Mesenchymal stem cell (in vitro differentiated cells and primary cell): ENCODE measurements around the gene PGS1.

Source experiments
- DNase-seq: peaks from one replicate; pipeline ENCODE4 v3.0.0-alpha.2; 2013
- H2AFZ ChIP-seq: one replicate; pipeline ENCODE4 v1.6.1; 2013; ENCODE audit warnings: low read depth, mild to moderate bottlenecking, control low read depth, inconsistent platforms, low read length, moderate library complexity
- H2AK5ac ChIP-seq: 2 replicates; pipeline ENCODE4 v1.6.1; 2013; ENCODE audit warnings: low read length, moderate library complexity, mild to moderate bottlenecking, inconsistent platforms; ENCODE audit not compliant: severe bottlenecking
- H2BK120ac ChIP-seq: one replicate; pipeline ENCODE4 v1.6.1; 2013; ENCODE audit warnings: low read depth, mild to moderate bottlenecking, inconsistent platforms, low read length, moderate library complexity
- H2BK12ac ChIP-seq, 2 experiments: one replicate each; pipeline ENCODE4 v1.6.1; 2013; ENCODE audit warnings: inconsistent platforms in 2 of 2, low read length in 2 of 2, mild to moderate bottlenecking in 2 of 2, moderate library complexity in 2 of 2, control low read depth in 1 of 2
- H2BK15ac ChIP-seq: one replicate; pipeline ENCODE4 v1.6.1; 2013; ENCODE audit warnings: mild to moderate bottlenecking, low read depth, inconsistent platforms; ENCODE audit not compliant: poor library complexity, severe bottlenecking
- H2BK5ac ChIP-seq: 2 replicates; pipeline ENCODE4 v1.6.1; 2013; ENCODE audit warnings: low read depth, mild to moderate bottlenecking, low read length, control low read depth, inconsistent platforms; ENCODE audit not compliant: poor library complexity, severe bottlenecking
- H3K14ac ChIP-seq, 2 experiments: one replicate each; pipeline ENCODE4 v1.6.1; 2013; ENCODE audit warnings: inconsistent platforms in 2 of 2, low read length in 2 of 2, control low read depth in 1 of 2, mild to moderate bottlenecking in 1 of 2, moderate library complexity in 1 of 2
- H3K18ac ChIP-seq, 2 experiments: one replicate each; pipeline ENCODE4 v1.6.1; 2013; ENCODE audit warnings: inconsistent platforms in 2 of 2, low read length in 2 of 2, control low read depth in 1 of 2, low read depth in 1 of 2, mild to moderate bottlenecking in 1 of 2
- H3K23ac ChIP-seq, 2 experiments: one replicate each; pipeline ENCODE4 v1.6.1; 2013; ENCODE audit warnings: inconsistent platforms in 2 of 2, low read length in 2 of 2, mild to moderate bottlenecking in 2 of 2, moderate library complexity in 2 of 2, control low read depth in 1 of 2
- H3K27ac ChIP-seq: 2 replicates; pipeline ENCODE4 v1.5.1; 2013; ENCODE audit warnings: mild to moderate bottlenecking, moderate library complexity, low read length, control low read depth, inconsistent platforms; ENCODE audit not compliant: poor library complexity, severe bottlenecking
- H3K27me3 ChIP-seq, 2 experiments: 2 replicates each; pipeline versions ENCODE4 v1.6.1 to v1.7.0; 2013; ENCODE audit warnings: low read length in 2 of 2, mild to moderate bottlenecking in 2 of 2, moderate library complexity in 2 of 2, control low read depth in 1 of 2, inconsistent platforms in 1 of 2; ENCODE audit not compliant: control insufficient read depth in 1 of 2, insufficient read depth in 1 of 2
- H3K36me3 ChIP-seq, 2 experiments: 2 replicates each; pipeline versions ENCODE4 v1.6.1 to v1.7.0; 2013; ENCODE audit warnings: low read length in 2 of 2, control low read depth in 1 of 2, inconsistent platforms in 1 of 2, low read depth in 1 of 2, mild to moderate bottlenecking in 1 of 2; ENCODE audit not compliant: insufficient read depth in 2 of 2, control insufficient read depth in 1 of 2
- H3K4ac ChIP-seq, 2 experiments: one replicate each; pipeline ENCODE4 v1.6.1; 2013; ENCODE audit warnings: inconsistent platforms in 2 of 2, low read length in 2 of 2, mild to moderate bottlenecking in 2 of 2, moderate library complexity in 2 of 2, control low read depth in 1 of 2, low read depth in 1 of 2
- H3K4me1 ChIP-seq: 2 replicates; pipeline ENCODE4 v1.6.1; 2013; ENCODE audit warnings: low read depth, low read length, control low read depth; ENCODE audit not compliant: control insufficient read depth, insufficient read depth
- H3K4me2 ChIP-seq: 2 replicates; pipeline ENCODE4 v1.6.1; 2013; ENCODE audit warnings: low read length, mild to moderate bottlenecking, inconsistent platforms; ENCODE audit not compliant: poor library complexity, severe bottlenecking
- H3K4me3 ChIP-seq, 2 experiments: 2 replicates each; pipeline versions ENCODE4 v1.5.1 to v1.7.0; 2013; ENCODE audit warnings: low read length in 2 of 2, mild to moderate bottlenecking in 2 of 2, control low read depth in 1 of 2, low read depth in 1 of 2; ENCODE audit not compliant: insufficient read depth in 1 of 2
- H3K79me1 ChIP-seq: replicated peaks from 2 replicates; pipeline ENCODE4 v1.6.1; 2013; ENCODE audit warnings: mild to moderate bottlenecking, control low read depth, low read length, inconsistent platforms; ENCODE audit not compliant: poor library complexity, severe bottlenecking
- H3K9ac ChIP-seq: 2 replicates; pipeline ENCODE4 v1.7.0; 2013; ENCODE audit warnings: mild to moderate bottlenecking, low read length, moderate library complexity
- H3K9me3 ChIP-seq: 2 replicates; pipeline ENCODE4 v1.7.0; 2013; ENCODE audit warnings: mild to moderate bottlenecking, low read length; ENCODE audit not compliant: control insufficient read depth
- H4K8ac ChIP-seq: one replicate; pipeline ENCODE4 v1.6.1; 2013; ENCODE audit warnings: inconsistent platforms, mild to moderate bottlenecking, low read length, moderate library complexity
- H4K91ac ChIP-seq: one replicate; pipeline ENCODE4 v1.6.1; 2013; ENCODE audit warnings: mild to moderate bottlenecking, low read length, inconsistent platforms
- WGBS: methylation state at CpG from one replicate; pipeline ENCODE4 v1.1.7; 2013; ENCODE audit warnings: mixed read lengths; 5-methylcytosine and 5-hydroxymethylcytosine counted together

Gene PGS1

GRCh38 chr17:78434455-78435329 lies 56.2 kb downstream of the PGS1 start:
- Histone ChIP-seq H4K91ac (no peak overlapping the region), H2AK5ac (no peak overlapping the region), H4K8ac (no peak overlapping the region), H2BK12ac (no peak overlapping the region), H3K27me3 (peaks cover 6 to 48% of the 10 kb centered on the region in 2 experiments), H3K79me1 (no peaks in the 10 kb centered on the region), H3K9me3 (no peaks in the 10 kb centered on the region), H3K27ac (no peak overlapping the region), H3K14ac (no peak overlapping the region), H2BK5ac (no peak overlapping the region), H3K4me1 (peaks cover 36% of the 10 kb centered on the region), H3K4ac (no peak overlapping the region), H2AFZ (no peak overlapping the region), H2BK120ac (no peak overlapping the region), H3K18ac (no peak overlapping the region), H3K4me3 (no peak overlapping the region), H2BK15ac (no peak overlapping the region), H3K4me2 (no peak overlapping the region), H3K9ac (no peak overlapping the region), H3K23ac (peak overlapping the region in 1 of 2 experiments; percentile 57), H3K36me3 (peaks cover 4 to 6% of the 10 kb centered on the region in 2 experiments)
- no peak for DNase-seq
- WGBS: 77% methylated on average over 16 of the region's 18 CpGs

GRCh38 chr17:78435330-78436005 lies 57.0 kb downstream of the PGS1 start:
- no peak overlapping the region for H2AFZ ChIP-seq
- no peak overlapping the region for H2BK15ac ChIP-seq
- no peak overlapping the region for H3K23ac ChIP-seq
- no peaks in the 10 kb centered on the region for H3K9me3 ChIP-seq
- no peaks in the 10 kb centered on the region for H3K79me1 ChIP-seq
- H3K4me2 ChIP-seq: no peak overlapping the region
- H3K4me3 ChIP-seq: no peak overlapping the region
- H2AK5ac ChIP-seq: peak overlapping the region; percentile 14
- H2BK5ac ChIP-seq: no peak overlapping the region
- no peak overlapping the region for H3K14ac ChIP-seq
- H4K8ac ChIP-seq: no peak overlapping the region
- no peaks in the 10 kb centered on the region for H3K36me3 ChIP-seq
- H3K4ac ChIP-seq: no peak overlapping the region
- H2BK120ac ChIP-seq: no peak overlapping the region
- H3K27ac ChIP-seq: no peak overlapping the region
- whole genome bisulfite sequencing: 92% methylated on average over 18 of the region's 19 CpGs
- no peak for DNase-seq
- no peak overlapping the region for H3K18ac ChIP-seq
- no peak overlapping the region for H3K9ac ChIP-seq
- peaks cover 33% of the 10 kb centered on the region for H3K4me1 ChIP-seq
- H3K27me3 ChIP-seq: peaks cover 6 to 49% of the 10 kb centered on the region in 2 experiments
- H4K91ac ChIP-seq: no peak overlapping the region
- no peak overlapping the region for H2BK12ac ChIP-seq

- 95% methylated on average over 20 of the region's 20 CpGs for WGBS
- H3K27me3 ChIP-seq: peaks cover 6 to 61% of the 10 kb centered on the region in 2 experiments
These were observed 59.2 kb downstream of the PGS1 start for GRCh38 chr17:78437508-78438169.

DNA sequence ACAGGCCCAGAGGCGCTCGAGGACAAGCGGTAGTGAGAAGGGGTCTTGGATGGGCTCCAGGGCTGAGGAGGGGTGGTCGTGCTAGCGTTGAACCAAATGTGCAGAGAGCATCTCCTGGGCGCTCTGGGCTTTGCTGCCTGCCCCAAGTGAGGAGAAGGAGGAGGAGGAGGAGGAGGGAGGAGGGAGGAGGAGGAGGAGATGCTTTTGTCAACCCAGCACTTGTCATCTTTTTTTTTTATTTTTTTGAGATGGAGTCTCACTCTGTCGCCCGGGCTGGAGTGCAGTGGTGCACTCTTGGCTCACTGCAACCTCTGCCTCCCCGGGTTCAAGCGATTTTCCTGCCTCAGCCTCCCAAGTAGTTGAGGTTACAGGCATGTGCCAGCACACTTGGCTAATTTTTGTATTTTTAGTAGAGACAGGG lies 59.8 kb downstream of the PGS1 start:
- Histone ChIP-seq H3K79me1 (no peaks in the 10 kb centered on the region), H2BK12ac (no peak overlapping the region), H3K9ac (no peak overlapping the region), H2BK120ac (no peak overlapping the region), H3K23ac (no peak overlapping the region), H2AK5ac (no peak overlapping the region), H3K36me3 (no peaks in the 10 kb centered on the region), H3K27me3 (peaks cover 6 to 63% of the 10 kb centered on the region in 2 experiments), H3K4me2 (no peak overlapping the region), H2BK5ac (no peak overlapping the region), H3K27ac (no peak overlapping the region), H3K14ac (no peak overlapping the region), H4K91ac (no peak overlapping the region), H3K9me3 (no peaks in the 10 kb centered on the region), H3K4ac (no peak overlapping the region), H2AFZ (no peak overlapping the region), H2BK15ac (no peak overlapping the region), H3K18ac (no peak overlapping the region), H3K4me1 (peaks cover 9% of the 10 kb centered on the region), H4K8ac (no peak overlapping the region), H3K4me3 (no peak overlapping the region)
- DNase-seq: no peak
- 92% methylated on average over 7 of the region's 10 CpGs for WGBS

More at GRCh38 chr17:78437508-78438169, 59.2 kb downstream of the PGS1 start:
- DNase-seq: no peak
- Histone ChIP-seq H3K4me2 (no peak overlapping the region), H4K8ac (no peak overlapping the region), H3K36me3 (no peaks in the 10 kb centered on the region), H3K9ac (no peak overlapping the region), H2BK12ac (no peak overlapping the region), H3K27ac (no peak overlapping the region), H3K9me3 (no peaks in the 10 kb centered on the region), H3K79me1 (no peaks in the 10 kb centered on the region), H3K4me1 (peaks cover 15% of the 10 kb centered on the region), H3K23ac (no peak overlapping the region), H3K4ac (no peak overlapping the region), H2BK5ac (no peak overlapping the region), H2AK5ac (no peak overlapping the region), H2BK15ac (no peak overlapping the region), H2BK120ac (no peak overlapping the region), H3K14ac (no peak overlapping the region), H2AFZ (no peak overlapping the region), H3K18ac (no peak overlapping the region), H3K4me3 (no peak overlapping the region), H4K91ac (no peak overlapping the region)
